ENCODE data around the gene SQOR. TPM values are rescaled to one million over a fixed set of nuclear protein-coding genes. Genes with fewer than 3 reads are reported as not detected.
A peak's percentile ranks its signal among the peaks of the same experiment; 100 is the strongest.

The SQOR gene
- total and polyA plus RNA-seq, 2 experiments from 2014 or later, result 0.73 to 0.95 TPM

DNA sequence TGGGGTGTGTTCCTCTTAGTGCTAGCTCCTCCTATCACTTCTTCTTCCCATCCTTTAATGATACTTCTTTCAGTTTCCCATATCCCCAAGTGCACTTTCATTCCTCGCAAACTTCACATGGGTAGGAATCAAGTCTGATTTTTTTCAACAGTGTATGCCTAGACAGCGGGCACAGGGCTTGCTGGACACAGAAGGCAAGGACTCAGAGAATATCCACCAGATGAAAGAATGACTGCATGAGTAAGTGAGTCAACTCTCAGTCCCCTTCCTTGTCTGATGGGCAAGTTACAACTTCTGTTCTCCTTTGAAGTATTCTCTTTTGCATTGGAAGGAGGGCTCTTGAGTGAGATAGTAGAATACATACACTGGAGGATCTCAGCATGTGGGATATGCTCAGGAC is 3.1 kb upstream of the SQOR start:
- Histone ChIP-seq H3K4me1 (ENCODE audit: low read depth) (no peaks in the 10 kb centered on the region), H3K27ac (no peak overlapping the region), H3K4me3 (no peak overlapping the region), H3K9me3 (ENCODE audit: low read depth) (no peaks in the 10 kb centered on the region), H3K27me3 (peaks cover 60% of the 10 kb centered on the region), H3K36me3 (no peaks in the 10 kb centered on the region)
- no peak for DNase-seq (ENCODE audit: low read depth in 1 of 2, low spot score in 1 of 2)
- TF ChIP-seq, protein P1, sequence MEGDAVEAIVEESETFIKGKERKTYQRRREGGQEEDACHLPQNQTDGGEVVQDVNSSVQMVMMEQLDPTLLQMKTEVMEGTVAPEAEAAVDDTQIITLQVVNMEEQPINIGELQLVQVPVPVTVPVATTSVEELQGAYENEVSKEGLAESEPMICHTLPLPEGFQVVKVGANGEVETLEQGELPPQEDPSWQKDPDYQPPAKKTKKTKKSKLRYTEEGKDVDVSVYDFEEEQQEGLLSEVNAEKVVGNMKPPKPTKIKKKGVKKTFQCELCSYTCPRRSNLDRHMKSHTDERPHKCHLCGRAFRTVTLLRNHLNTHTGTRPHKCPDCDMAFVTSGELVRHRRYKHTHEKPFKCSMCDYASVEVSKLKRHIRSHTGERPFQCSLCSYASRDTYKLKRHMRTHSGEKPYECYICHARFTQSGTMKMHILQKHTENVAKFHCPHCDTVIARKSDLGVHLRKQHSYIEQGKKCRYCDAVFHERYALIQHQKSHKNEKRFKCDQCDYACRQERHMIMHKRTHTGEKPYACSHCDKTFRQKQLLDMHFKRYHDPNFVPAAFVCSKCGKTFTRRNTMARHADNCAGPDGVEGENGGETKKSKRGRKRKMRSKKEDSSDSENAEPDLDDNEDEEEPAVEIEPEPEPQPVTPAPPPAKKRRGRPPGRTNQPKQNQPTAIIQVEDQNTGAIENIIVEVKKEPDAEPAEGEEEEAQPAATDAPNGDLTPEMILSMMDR (IDR thresholded peaks at IDR 0.05; ENCODE audit: low read depth, low read length), result no peak

DNA sequence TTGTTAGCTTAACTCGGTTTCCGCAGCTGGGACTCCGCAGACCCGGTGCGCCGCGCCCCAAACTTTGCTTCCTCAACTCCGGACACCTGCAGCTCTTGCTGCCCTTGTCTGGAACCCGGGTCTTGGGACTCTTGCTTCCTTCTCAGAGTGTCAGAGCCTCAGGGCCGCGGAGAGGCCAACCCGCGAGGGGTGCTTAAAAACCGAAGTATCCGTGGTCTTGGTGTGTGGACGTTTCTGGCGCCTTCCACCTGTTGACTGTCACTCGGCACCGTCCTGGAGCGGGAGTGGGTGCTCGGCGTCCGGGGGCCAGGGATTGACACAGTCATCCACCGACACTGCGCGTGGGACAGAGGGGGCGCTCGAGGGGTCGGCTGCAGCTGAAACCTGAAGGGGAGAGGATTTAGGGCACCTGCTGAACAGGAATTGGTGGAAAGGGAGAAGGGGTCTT is 386 bp downstream of the SQOR start:
- Histone ChIP-seq H3K27ac (no peak overlapping the region), H3K36me3 (no peaks in the 10 kb centered on the region), H3K4me1 (ENCODE audit: low read depth) (no peaks in the 10 kb centered on the region), H3K27me3 (peaks cover 94% of the 10 kb centered on the region), H3K9me3 (ENCODE audit: low read depth) (no peaks in the 10 kb centered on the region), H3K4me3 (peak overlapping the region; percentile 41)
- TF ChIP-seq, protein P1 (IDR thresholded peaks at IDR 0.05; ENCODE audit: low read depth, low read length), result peak; percentile 47
- DNase-seq (ENCODE audit: low read depth in 1 of 2, low spot score in 1 of 2), result peak in 1 of 2 donors; percentile 57

DNA sequence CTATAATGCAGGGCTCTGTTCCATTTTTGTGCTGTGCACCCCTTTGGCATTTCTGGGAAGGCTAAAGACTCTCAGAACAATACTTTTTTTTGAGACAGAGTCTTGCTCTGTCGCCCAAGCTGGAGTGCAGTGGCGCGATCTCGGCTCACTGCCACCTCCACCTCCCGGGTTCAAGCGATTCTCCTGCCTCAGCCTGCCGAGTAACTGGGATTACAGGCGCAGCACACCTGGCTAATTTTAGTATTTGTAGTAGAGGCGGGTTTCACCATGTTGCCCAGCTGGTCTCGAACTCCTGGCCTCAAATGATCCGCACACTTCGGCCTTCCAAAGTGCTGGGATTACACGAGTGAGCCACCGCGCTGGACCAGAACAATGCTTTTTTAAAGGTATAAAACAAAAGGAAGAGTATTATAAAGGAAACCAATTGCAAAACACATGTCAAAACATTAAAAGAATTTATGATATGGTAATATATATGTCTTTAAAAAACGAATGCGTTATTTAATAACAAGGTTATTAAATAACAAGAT is 999 bp downstream of the SQOR start:
- Histone ChIP-seq H3K36me3 (no peaks in the 10 kb centered on the region), H3K27ac (no peak overlapping the region), H3K4me3 (peak overlapping the region; percentile 41), H3K9me3 (ENCODE audit: low read depth) (no peaks in the 10 kb centered on the region), H3K4me1 (ENCODE audit: low read depth) (no peaks in the 10 kb centered on the region), H3K27me3 (peaks cover 96% of the 10 kb centered on the region)
- no peak for DNase-seq (ENCODE audit: low read depth in 1 of 2, low spot score in 1 of 2)
- TF ChIP-seq, protein P1 (IDR thresholded peaks at IDR 0.05; ENCODE audit: low read depth, low read length), result no peak

DNA sequence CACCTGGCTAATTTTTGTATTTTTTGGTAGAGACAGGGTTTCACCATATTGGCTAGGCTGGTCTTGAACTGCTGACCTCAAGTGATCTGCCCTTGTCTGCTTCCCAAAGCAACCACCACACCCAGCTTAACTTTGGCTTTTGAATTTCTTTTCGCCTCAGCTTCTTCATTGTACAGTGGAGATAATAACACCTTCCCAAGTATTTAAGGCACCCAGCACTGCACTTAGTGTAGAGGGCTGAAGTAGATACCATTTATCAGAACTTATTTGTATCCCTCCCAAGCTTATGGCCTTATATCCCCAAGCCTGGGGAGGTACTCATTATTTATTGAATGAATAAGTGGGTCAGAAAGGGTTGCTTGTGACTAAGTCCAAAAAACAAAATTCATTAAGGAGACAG is 2.3 kb downstream of the SQOR start:
- no peaks in the 10 kb centered on the region for H3K36me3 ChIP-seq
- H3K27ac ChIP-seq, result no peak overlapping the region
- H3K4me1 ChIP-seq (ENCODE audit: low read depth), result no peaks in the 10 kb centered on the region
- no peaks in the 10 kb centered on the region for H3K9me3 ChIP-seq (ENCODE audit: low read depth)
- H3K27me3 ChIP-seq, result peaks cover 94% of the 10 kb centered on the region
- no peak overlapping the region for H3K4me3 ChIP-seq
- DNase-seq (ENCODE audit: low read depth in 1 of 2, low spot score in 1 of 2), result no peak
- TF ChIP-seq, protein P1 (IDR thresholded peaks at IDR 0.05; ENCODE audit: low read depth, low read length), result no peak

DNA sequence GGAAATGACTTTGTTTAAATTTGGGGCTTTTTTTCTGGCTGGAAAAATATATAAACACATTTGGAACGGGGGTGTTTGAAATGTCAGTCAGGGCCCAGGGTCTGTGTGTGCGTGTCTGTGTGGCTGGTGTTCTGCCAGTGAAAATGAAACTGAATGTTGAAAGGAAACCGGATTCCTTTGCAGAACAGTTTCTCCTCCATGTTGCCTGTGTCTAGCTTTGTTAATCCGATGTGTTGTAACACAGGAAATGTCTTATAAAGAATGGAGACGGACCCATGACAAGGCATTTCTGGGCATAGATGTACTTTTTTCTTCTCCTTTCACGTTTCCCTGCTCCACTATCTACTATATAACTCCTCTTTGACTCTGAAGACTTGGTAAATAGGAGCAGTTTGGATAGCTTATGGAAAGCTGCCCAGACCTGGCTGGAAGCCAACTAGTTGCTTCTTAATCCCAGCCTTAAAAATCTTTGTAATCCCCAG is 2.8 kb downstream of the SQOR start:
- H3K27me3 ChIP-seq, result peaks cover 90% of the 10 kb centered on the region
- H3K4me3 ChIP-seq, result no peak overlapping the region
- DNase-seq (ENCODE audit: low read depth in 1 of 2, low spot score in 1 of 2), result peak in 1 of 2 donors; percentile 96

More for the DNA sequence above, 2.8 kb downstream of the SQOR start:
- H3K36me3 ChIP-seq, result no peaks in the 10 kb centered on the region
- TF ChIP-seq, protein P1 (IDR thresholded peaks at IDR 0.05; ENCODE audit: low read depth, low read length), result no peak
- no peaks in the 10 kb centered on the region for H3K9me3 ChIP-seq (ENCODE audit: low read depth)
- H3K4me1 ChIP-seq (ENCODE audit: low read depth), result no peaks in the 10 kb centered on the region
- H3K27ac ChIP-seq, result no peak overlapping the region
